ENCODE results near the gene E2F6.

E2F6 gene, protein sequence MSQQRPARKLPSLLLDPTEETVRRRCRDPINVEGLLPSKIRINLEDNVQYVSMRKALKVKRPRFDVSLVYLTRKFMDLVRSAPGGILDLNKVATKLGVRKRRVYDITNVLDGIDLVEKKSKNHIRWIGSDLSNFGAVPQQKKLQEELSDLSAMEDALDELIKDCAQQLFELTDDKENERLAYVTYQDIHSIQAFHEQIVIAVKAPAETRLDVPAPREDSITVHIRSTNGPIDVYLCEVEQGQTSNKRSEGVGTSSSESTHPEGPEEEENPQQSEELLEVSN

DNA sequence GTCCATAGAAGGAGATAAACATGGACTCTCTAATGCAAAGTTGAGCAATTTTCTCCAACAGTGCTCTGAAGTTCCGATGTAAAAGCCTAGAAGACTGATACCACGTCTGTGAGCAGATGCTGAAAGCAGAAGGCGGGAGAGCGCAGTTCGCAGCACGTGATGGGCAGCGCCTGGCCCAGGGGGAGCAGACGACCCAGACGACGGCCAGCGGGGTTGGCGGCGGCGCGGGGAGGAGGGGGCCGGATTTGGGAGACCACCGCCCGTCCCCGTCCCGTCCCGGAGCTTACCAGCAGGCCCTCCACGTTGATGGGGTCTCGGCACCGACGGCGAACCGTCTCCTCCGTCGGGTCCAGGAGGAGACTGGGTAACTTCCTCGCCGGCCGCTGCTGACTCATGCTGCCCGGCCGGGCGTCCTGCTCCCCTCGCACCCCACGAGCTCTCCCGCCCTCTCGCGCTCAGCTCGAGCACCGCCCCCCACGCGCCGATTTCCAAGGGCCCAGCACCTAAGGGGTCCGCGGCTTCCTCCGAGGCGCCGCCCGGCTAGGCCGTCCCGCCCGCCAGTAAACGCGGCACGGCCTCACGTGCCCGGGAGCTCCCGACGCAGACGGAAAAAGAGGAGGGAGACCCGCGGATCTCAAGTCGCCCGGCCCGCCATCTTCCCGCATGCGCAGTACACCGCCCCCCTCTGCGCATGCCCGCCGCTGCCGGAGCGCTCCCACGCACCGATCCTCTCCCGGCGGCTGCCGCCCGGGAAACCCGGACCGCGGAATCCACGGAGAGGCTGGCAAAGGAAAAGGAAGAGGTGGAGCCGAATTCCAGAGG lies at the start of gene E2F6:
Gene E2F6 (minus strand): TSS at position 677 of the 822 bp plus-strand sequence. CDS start 282 bp downstream, at position 395.
- H3K9ac ChIP-seq (ENCODE audit: low read depth, low read length) = peak within 1 kb of the TSS; percentile 73
- peak; percentile 80 for ATAC-seq (ENCODE audit: insufficient read depth, low read depth)

DNA sequence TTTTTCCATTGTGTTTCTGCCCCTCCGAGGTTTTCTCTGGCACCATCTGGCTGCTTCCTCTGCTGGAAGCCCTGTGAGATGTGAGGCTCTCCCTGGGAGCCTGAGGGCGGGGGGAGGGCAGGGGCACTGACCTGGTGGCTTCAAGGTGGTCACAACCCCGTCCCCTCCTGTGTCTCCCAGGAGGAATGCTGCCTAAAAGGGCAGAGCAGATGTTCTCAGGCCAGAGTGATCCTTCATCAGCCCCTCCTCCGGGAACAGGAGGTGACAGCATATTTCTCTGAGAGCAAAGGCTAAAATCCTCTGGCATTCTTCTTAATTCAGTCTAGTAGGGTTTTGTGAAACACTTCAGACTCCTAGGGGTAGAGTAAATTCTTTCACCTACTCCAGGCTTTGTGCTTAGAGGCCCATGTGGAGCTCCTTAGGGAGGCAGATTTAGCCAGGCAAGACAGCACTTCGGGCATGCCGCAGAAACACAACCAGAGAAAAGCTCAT lies 49.6 kb upstream of the E2F6 start:
- no peak for DNase-seq
- no peak overlapping the region for H3K27ac ChIP-seq (ENCODE audit: low read length)
- no peak for TF ChIP-seq EZH2 (IDR thresholded peaks at IDR 0.05; ENCODE audit: borderline replicate concordance, low read depth, low read length, severe bottlenecking)
- TF ChIP-seq, protein P1, sequence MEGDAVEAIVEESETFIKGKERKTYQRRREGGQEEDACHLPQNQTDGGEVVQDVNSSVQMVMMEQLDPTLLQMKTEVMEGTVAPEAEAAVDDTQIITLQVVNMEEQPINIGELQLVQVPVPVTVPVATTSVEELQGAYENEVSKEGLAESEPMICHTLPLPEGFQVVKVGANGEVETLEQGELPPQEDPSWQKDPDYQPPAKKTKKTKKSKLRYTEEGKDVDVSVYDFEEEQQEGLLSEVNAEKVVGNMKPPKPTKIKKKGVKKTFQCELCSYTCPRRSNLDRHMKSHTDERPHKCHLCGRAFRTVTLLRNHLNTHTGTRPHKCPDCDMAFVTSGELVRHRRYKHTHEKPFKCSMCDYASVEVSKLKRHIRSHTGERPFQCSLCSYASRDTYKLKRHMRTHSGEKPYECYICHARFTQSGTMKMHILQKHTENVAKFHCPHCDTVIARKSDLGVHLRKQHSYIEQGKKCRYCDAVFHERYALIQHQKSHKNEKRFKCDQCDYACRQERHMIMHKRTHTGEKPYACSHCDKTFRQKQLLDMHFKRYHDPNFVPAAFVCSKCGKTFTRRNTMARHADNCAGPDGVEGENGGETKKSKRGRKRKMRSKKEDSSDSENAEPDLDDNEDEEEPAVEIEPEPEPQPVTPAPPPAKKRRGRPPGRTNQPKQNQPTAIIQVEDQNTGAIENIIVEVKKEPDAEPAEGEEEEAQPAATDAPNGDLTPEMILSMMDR (IDR thresholded peaks at IDR 0.05; ENCODE audit: borderline replicate concordance, extremely low read depth, low read length, poor library complexity, severe bottlenecking) = no peak
- no peaks in the 10 kb centered on the region for H3K36me3 ChIP-seq (ENCODE audit: insufficient read depth, low read length)
- no peak for ATAC-seq (ENCODE audit: insufficient read depth, low read depth)
- H3K9ac ChIP-seq (ENCODE audit: low read depth, low read length) = no peak overlapping the region
- no peak overlapping the region for H3K4me2 ChIP-seq (ENCODE audit: insufficient read depth, low read length)
- no peaks in the 10 kb centered on the region for H3K27me3 ChIP-seq (ENCODE audit: insufficient read depth, low read length, poor library complexity)
- H2AFZ ChIP-seq (ENCODE audit: low read depth, low read length) = no peak overlapping the region
- no peaks in the 10 kb centered on the region for H3K4me1 ChIP-seq (ENCODE audit: insufficient read depth, low read length)
- no peak overlapping the region for H3K4me3 ChIP-seq (ENCODE audit: low read depth in 1 of 2, low read length in 2 of 2)
- H3K79me2 ChIP-seq (ENCODE audit: insufficient read depth, low read length) = no peaks in the 10 kb centered on the region
- H4K20me1 ChIP-seq (ENCODE audit: insufficient read depth, low read length) = no peaks in the 10 kb centered on the region
- H3K9me3 ChIP-seq (ENCODE audit: insufficient read depth, low read length, severe bottlenecking) = no peaks in the 10 kb centered on the region

More for the DNA sequence above, at the start of gene E2F6:
- H3K79me2 ChIP-seq (ENCODE audit: insufficient read depth, low read length) = peaks cover 63% of the 10 kb centered on the region
- peaks cover 12% of the 10 kb centered on the region for H3K36me3 ChIP-seq (ENCODE audit: insufficient read depth, low read length)
- peak; percentile 91 for DNase-seq
- H3K27ac ChIP-seq (ENCODE audit: low read length) = peak within 1 kb of the TSS; percentile 86
- peak within 1 kb of the TSS; percentile 82 for H3K4me2 ChIP-seq (ENCODE audit: insufficient read depth, low read length)
- H4K20me1 ChIP-seq (ENCODE audit: insufficient read depth, low read length) = peaks cover 20% of the 10 kb centered on the region; the same call in 1 of the 2 replicates
- TF ChIP-seq, protein P1 (IDR thresholded peaks at IDR 0.05; ENCODE audit: borderline replicate concordance, extremely low read depth, low read length, poor library complexity, severe bottlenecking) = no peak
- no peaks in the 10 kb centered on the region for H3K27me3 ChIP-seq (ENCODE audit: insufficient read depth, low read length, poor library complexity)
- peak within 1 kb of the TSS; percentile 66 to 95 for H3K4me3 ChIP-seq (ENCODE audit: low read depth in 1 of 2, low read length in 2 of 2)
- peak within 1 kb of the TSS; percentile 88 for H2AFZ ChIP-seq (ENCODE audit: low read depth, low read length)
- H3K4me1 ChIP-seq (ENCODE audit: insufficient read depth, low read length) = peaks cover 56% of the 10 kb centered on the region
- no peaks in the 10 kb centered on the region for H3K9me3 ChIP-seq (ENCODE audit: insufficient read depth, low read length, severe bottlenecking)

DNA sequence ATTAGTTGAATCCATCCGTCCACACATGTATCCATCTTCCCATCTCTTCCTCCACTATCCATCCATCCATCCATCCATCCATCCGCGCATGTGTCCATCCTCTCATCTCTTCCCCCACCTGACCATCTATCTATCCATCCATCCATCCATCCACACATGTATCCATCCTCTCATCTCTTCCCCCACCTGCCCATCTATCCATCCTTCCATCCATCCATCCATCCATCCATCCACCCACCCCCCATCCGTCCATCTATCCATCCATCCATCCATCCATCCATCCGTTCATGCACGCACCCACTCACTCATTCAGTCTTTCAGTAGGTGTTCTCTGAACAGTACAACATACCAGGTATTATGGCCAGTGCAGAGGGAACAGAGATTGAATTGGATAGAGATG lies 48.9 kb upstream of the E2F6 start:
- Histone ChIP-seq H3K9me3 (ENCODE audit: insufficient read depth, low read length, severe bottlenecking) (no peaks in the 10 kb centered on the region), H4K20me1 (ENCODE audit: insufficient read depth, low read length) (no peaks in the 10 kb centered on the region), H3K4me2 (ENCODE audit: insufficient read depth, low read length) (no peak overlapping the region), H3K79me2 (ENCODE audit: insufficient read depth, low read length) (no peaks in the 10 kb centered on the region), H3K4me1 (ENCODE audit: insufficient read depth, low read length) (no peaks in the 10 kb centered on the region), H3K36me3 (ENCODE audit: insufficient read depth, low read length) (no peaks in the 10 kb centered on the region), H2AFZ (ENCODE audit: low read depth, low read length) (no peak overlapping the region), H3K9ac (ENCODE audit: low read depth, low read length) (no peak overlapping the region), H3K4me3 (ENCODE audit: low read depth in 1 of 2, low read length in 2 of 2) (no peak overlapping the region), H3K27ac (ENCODE audit: low read length) (no peak overlapping the region), H3K27me3 (ENCODE audit: insufficient read depth, low read length, poor library complexity) (no peaks in the 10 kb centered on the region)
- ATAC-seq (ENCODE audit: insufficient read depth, low read depth) = no peak
- DNase-seq = no peak
- TF ChIP-seq, protein P1 (IDR thresholded peaks at IDR 0.05; ENCODE audit: borderline replicate concordance, extremely low read depth, low read length, poor library complexity, severe bottlenecking) = no peak
- TF ChIP-seq EZH2 (IDR thresholded peaks at IDR 0.05; ENCODE audit: borderline replicate concordance, low read depth, low read length, severe bottlenecking) = no peak

All from DND-41 (cell line).